ENCODE measurements around the gene ZBTB34.

The ZBTB34 gene

DNA sequence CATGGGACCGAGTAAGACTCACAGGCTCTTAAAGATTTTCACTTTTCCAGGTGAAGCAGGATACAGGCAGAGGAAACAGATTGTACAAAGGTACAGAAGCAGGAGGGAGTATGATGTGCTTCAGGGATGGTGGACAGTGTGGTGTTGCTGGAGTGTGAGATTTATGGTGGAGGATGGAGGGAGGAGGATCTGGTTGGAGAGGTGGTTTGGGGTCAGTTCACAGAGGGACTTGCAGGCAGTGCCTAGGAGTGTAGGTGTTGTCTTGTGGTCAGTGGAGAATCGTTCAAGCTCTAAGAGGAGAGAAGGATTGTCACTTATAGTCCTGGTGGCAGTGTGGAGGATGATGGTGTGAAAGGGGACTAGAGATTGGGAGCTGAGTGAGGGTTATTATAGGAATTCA lies 65.9 kb downstream of the ZBTB34 start:
- no peak overlapping the region for H3K4me3 ChIP-seq (ENCODE audit: low read depth, low read length)
- TF ChIP-seq, protein P1, sequence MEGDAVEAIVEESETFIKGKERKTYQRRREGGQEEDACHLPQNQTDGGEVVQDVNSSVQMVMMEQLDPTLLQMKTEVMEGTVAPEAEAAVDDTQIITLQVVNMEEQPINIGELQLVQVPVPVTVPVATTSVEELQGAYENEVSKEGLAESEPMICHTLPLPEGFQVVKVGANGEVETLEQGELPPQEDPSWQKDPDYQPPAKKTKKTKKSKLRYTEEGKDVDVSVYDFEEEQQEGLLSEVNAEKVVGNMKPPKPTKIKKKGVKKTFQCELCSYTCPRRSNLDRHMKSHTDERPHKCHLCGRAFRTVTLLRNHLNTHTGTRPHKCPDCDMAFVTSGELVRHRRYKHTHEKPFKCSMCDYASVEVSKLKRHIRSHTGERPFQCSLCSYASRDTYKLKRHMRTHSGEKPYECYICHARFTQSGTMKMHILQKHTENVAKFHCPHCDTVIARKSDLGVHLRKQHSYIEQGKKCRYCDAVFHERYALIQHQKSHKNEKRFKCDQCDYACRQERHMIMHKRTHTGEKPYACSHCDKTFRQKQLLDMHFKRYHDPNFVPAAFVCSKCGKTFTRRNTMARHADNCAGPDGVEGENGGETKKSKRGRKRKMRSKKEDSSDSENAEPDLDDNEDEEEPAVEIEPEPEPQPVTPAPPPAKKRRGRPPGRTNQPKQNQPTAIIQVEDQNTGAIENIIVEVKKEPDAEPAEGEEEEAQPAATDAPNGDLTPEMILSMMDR (IDR thresholded peaks at IDR 0.05; ENCODE audit: low read depth, low read length, missing control alignments) = no peak
- no peak for DNase-seq (ENCODE audit: low read depth)

DNA sequence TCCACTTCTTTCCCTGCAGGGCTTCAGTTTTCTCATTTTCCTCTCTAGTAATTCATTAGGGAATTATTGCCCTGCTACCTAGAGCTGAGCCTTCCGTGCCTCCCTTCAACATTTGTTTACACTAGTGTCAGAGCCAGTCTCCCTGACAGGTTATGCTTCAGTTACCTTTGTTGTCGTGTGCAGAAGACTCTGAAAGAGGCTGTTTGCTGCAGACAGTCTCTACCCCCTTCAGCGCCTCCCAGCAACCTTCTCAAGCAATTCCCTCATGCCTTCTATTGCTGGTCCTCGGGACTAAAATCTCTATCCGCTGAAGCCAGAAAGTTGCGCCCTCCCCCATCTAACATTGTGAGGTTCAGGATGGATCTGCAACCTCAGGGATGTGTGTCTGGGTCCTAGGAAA lies 67.0 kb downstream of the ZBTB34 start:
- no peak overlapping the region for H3K4me3 ChIP-seq (ENCODE audit: low read depth, low read length)
- TF ChIP-seq, protein P1 (IDR thresholded peaks at IDR 0.05; ENCODE audit: low read depth, low read length, missing control alignments) = no peak
- no peak for DNase-seq (ENCODE audit: low read depth)

DNA sequence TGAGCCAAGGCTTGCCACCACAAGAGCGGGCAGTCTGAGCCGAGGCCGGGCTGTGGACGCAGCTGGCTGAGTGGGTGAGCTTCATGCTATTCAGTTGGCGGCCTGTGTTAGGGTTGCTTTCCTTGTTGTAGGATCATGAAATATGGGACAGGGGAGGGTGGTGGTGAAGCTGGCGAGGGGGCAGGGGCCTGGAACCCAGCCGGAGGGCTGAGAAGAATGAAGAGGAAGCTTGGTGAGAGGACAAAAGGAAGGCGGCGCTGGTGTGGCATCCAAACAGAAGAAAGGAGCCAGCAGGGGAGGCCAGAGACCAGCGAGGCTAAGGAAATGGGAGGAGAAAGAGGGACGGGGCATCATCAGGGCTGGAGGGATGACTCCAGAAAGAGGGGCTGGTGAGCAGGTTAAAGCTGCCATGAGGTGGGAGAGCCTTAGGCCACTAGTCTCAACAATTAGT lies 72.5 kb downstream of the ZBTB34 start:
- TF ChIP-seq, protein P1 (IDR thresholded peaks at IDR 0.05; ENCODE audit: low read depth, low read length, missing control alignments) = no peak
- no peak for DNase-seq (ENCODE audit: low read depth)
- H3K4me3 ChIP-seq (ENCODE audit: low read depth, low read length) = no peak overlapping the region

DNA sequence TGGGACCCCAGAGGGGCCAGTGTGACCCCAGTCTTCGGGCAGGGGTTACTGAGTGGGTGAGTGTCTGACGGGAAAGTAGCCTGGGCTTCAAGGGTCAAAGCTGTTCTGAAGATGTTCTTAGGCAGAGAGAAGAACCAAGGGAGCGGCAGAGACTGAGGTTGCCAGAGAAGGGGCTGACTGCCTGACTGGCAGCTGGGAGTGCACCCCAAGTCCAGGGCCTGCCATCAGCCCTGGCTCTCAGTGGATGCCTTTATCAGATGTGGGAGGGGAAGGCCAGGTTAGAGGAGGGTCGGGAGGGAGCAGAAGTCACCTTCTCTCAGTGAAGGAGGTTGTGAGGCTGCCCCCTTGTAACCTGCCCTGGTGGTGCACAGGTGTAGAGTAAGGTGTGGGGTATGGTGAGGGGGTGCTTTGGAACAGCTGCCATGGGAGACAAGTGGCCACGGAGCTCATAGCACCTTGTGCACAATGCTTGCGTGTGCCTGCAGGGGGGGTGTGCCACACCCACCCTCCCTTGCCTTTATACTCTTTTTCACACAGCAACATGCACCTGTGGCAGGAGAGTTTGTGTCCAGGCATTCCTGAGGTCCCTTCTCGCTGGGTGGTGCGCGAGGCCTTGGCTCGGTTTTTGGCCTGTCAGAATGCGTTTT lies 73.0 kb downstream of the ZBTB34 start:
- no peak overlapping the region for H3K4me3 ChIP-seq (ENCODE audit: low read depth, low read length)
- DNase-seq (ENCODE audit: low read depth) = no peak
- TF ChIP-seq, protein P1 (IDR thresholded peaks at IDR 0.05; ENCODE audit: low read depth, low read length, missing control alignments) = no peak

DNA sequence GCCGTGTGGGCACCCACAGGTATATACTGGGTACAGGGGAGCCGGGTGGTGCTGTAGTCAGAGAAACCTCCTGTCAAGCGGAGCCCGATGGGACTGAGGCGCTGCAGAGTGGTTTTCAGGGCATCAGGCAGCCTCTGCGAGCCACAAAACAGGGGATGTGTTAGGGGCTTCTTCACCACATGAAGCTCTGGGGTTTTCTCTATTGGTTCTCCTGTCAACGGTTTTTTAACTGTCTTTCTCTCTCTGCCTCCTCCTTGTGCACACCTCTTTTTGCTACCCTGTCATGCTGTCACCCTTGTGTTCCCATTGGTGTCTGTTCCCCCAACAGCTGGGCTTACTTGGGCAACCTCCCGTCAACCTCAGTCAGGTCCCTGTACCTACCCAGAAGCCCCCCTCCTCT lies 74.0 kb downstream of the ZBTB34 start:
- TF ChIP-seq, protein P1 (IDR thresholded peaks at IDR 0.05; ENCODE audit: low read depth, low read length, missing control alignments) = no peak
- DNase-seq (ENCODE audit: low read depth) = no peak
- H3K4me3 ChIP-seq (ENCODE audit: low read depth, low read length) = no peak overlapping the region
